Astrocyte of the hippocampus (primary cell): ENCODE data around the gene ELF5.

ENCODE experiments used
- DNase-seq: peaks from one replicate; pipeline ENCODE4 v3.0.0; 2011; ENCODE audit warnings: low read depth, low spot score

Gene ELF5

GRCh38 chr11:34454308-34455032 lies 59.1 kb downstream of the ELF5 start:
- no peak for DNase-seq

DNA sequence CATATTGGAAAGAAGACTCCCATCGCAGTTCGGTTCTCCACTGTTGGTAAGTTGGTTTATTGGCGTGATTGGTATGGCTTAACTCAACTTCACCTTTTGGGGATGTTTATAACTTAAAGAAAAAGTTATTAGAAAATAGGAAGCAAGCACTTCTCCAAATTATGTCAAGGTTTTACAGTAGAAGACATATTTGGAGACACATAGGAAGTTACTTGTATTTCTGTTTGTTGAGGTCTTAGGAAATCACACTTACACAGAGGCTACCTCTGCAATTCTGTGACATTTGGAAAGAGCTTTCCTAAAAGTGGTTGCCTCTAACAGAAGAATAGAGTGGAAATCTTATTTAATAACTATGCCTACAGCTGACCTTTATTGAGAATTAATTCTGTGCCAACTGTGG lies 62.5 kb downstream of the ELF5 start:
- DNase-seq = no peak

DNA sequence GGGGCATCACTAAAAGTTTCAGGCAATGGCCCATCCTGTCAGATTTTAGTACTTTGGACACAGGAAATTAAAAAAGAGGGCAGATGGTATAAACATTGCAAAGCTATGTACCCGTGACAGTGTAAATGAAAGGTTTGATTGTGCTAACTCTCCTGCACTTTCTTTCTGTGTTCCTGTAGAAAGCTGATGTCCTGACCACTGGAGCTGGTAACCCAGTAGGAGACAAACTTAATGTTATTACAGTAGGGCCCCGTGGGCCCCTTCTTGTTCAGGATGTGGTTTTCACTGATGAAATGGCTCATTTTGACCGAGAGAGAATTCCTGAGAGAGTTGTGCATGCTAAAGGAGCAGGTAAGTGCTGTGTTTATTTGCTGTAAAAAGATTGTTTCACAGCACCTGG lies 64.6 kb downstream of the ELF5 start:
- DNase-seq = peak; percentile 7

GRCh38 chr11:34448223-34448994 lies 65.2 kb downstream of the ELF5 start:
- DNase-seq = no peak

GRCh38 chr11:34447044-34447443 lies 66.5 kb downstream of the ELF5 start:
- no peak for DNase-seq

GRCh38 chr11:34446386-34446785 lies 67.2 kb downstream of the ELF5 start:
- no peak for DNase-seq

GRCh38 chr11:34445956-34446355 lies 67.6 kb downstream of the ELF5 start:
- no peak for DNase-seq

DNA sequence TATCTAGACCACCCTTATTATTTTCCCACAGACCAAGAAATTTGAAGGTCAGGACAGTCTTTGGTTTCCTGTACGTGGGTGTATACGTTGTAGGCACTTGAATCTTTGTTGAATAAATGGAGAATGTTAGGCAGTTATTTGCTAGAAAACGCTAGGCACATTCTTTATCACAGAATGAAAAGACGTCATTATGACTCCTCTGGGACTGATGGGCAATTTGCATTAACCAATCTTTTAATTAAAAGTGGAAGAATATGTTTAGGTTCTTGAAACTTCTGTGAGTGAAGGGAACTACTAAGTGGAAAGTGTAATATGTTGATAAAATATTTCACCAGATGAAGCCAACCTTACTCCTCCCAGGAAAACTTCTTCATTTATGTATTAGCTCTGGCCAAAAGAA lies 69.2 kb downstream of the ELF5 start:
- no peak for DNase-seq

- no peak for DNase-seq
Measured at GRCh38 chr11:34443136-34443535, 70.5 kb downstream of the ELF5 start.

GRCh38 chr11:34441814-34442213 lies 71.8 kb downstream of the ELF5 start:
- no peak for DNase-seq

DNA sequence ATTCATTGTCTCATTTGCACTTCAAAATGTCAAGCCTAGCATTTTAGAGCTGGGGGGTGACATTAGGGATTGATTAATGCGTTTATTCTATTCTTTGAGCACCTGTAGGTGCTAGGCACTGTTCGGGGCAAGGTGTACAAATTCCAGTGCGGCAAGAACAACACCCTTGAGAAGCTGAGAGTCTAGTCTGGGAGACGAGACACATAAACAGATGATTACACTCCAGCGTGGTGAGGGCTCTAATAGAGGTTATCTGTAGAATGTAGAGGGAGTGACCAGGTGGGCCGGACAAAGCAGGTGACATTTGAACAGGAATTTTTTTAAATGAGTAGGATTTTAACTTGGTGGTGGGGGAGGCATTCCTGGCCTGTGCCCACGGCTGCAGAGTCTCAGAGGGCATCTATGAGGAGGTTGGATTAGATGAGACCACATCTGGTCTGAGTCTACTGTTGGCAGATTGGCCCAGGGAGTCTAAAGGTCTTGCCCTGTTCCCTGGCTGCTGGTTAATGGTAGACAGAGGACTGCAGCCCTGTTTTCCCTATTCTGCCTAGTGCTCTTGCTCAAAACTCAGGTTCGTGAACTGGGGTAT lies 73.9 kb downstream of the ELF5 start:
- no peak for DNase-seq

DNA sequence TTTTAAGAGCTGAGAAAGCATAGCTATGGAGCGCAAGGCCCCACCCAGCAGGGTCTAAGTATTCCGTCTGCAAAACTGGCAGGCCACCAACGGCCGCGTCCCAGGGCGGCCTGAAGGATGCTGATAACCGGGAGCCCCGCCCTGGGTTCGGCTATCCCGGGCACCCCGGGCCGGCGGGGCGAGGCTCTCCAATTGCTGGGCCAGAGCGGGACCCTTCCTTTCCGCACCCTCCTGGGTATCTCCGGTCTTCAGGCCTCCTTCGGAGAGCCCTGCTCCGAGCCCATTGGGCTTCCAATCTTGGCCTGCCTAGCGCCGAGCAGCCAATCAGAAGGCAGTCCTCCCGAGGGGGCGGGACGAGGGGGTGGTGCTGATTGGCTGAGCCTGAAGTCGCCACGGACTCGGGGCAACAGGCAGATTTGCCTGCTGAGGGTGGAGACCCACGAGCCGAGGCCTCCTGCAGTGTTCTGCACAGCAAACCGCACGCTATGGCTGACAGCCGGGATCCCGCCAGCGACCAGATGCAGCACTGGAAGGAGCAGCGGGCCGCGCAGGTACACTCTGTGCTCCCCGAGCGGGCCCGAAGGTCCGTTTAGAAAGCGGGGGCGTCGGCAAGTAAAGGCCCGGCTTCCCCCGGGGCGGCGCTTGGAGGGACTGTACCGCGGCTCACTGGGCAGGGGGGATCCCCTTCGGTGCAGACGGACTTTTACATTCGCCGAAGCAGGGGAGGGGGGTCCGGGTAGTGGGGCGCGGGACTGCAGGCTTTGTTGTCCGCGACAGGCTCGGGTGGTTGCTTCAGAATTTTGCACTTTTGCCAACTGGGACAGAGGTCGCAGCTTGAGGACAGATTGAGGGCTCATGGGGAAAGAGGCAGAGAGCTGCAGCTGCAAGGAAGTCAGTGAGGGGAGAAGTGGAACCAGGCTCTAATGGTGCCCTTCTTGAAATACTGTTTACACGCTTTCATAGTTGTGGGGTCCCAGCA lies 74.8 kb downstream of the ELF5 start, which contains the start of gene CAT:
CAT (plus strand) TSS at position 406 of the 979 bp plus-strand sequence; CDS start at position 486, 80 bp downstream.
- DNase-seq = peak; percentile 99

GRCh38 chr11:34437224-34438125 lies 76.1 kb downstream of the ELF5 start:
- DNase-seq = no peak

DNA sequence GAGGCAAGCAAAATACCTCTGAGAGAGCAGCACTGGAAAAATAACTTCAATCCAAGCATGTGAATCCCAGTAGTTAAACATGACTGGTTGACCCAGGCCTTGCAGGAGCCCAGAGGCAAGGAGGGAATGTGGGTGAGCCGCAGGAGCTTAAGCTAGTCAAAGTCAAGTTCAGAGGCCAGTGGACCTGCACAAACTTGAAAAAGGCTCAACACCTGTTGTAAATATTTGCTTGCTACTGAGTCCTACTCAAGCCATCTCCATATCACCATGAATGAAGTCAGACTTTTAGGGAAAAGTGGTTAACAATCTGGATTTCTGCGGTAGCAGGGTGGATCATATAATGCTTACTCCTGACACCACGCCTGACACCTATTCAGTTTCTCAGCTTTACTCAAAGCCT lies 79.7 kb downstream of the ELF5 start:
- DNase-seq = no peak

DNA sequence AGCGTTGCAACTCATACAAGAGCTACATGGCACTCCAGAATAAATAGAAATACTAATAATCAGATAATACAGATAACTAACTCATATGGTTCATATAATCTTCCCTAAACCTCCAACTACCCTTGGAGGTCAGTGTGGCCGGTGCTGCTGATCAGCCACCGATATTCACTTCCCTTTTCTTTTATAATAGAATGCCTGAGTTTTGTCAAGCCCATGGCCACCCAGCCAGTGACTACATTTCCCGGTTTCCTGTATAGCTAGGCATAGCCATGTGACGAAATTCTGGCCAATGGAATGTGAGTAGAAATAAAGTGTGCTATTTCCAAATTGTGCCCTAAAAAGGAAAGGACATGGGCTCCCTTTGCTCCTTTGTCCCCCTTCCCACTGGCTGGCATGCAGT lies 80.8 kb downstream of the ELF5 start:
- DNase-seq = no peak

- DNase-seq = no peak
Measured at GRCh38 chr11:34431979-34432378, 81.6 kb downstream of the ELF5 start.
